Kidney epithelial cell (primary cell): ENCODE data around the gene BNC2. TPM values are rescaled to one million over a fixed set of nuclear protein-coding genes. Genes with fewer than 3 reads are reported as not detected.

Source experiments
- DNase-seq: peaks from one replicate; pipeline ENCODE4 v3.0.0-alpha.2; 2010; ENCODE audit warnings: low read depth
- H3K27me3 ChIP-seq: 2 replicates; pipeline ENCODE4 v1.6.0; 2011; ENCODE audit warnings: low read length; ENCODE audit not compliant: control insufficient read depth, insufficient read depth
- H3K36me3 ChIP-seq: 2 replicates; pipeline ENCODE4 v1.5.1; 2011; ENCODE audit warnings: low read length; ENCODE audit not compliant: control insufficient read depth, insufficient read depth
- H3K4me3 ChIP-seq: 2 replicates; pipeline ENCODE4 v1.5.1; 2011; ENCODE audit warnings: low read depth, mild to moderate bottlenecking, control low read depth, low read length
- total RNA-seq: library from RNA; depleted of rRNA; stranded (reverse); fragments of >200 nt; gene quantifications from 2 replicates; pipeline ENCODE4 v1.2.3, GENCODE V29; 2015
- TF ChIP-seq, protein P1 (sequence below): IDR thresholded peaks from 2 replicates; pipeline ENCODE4 v1.5.1; 2011; ENCODE audit warnings: mild to moderate bottlenecking, moderate library complexity, low read length, control low read depth, inconsistent platforms; ENCODE audit not compliant: insufficient read depth, poor library complexity, severe bottlenecking

The BNC2 gene
- total RNA-seq, 1 donor from 2014 or later, result 1.5 TPM

DNA sequence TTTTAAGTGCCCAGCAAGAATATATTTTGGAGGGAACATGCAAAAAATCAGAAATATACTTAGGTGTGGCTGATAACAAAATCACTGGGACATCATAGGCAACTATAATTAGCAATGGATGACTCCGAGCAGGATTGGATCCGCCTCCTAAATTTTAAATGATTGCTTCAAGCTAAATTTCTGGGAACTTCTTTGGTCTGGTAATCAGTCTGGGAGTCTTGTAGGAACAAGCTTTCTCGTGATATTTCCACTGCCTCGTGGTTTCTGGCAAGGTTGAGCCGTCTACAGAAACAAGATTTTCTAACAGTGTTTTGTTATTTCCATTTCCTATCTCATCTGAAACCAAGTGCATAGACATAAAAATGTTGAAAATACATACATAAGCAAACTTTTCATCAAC, 232.6 kb downstream of the BNC2 start:
- Histone ChIP-seq H3K27me3 (no peaks in the 10 kb centered on the region), H3K36me3 (no peaks in the 10 kb centered on the region), H3K4me3 (no peak overlapping the region)
- TF ChIP-seq, protein P1, sequence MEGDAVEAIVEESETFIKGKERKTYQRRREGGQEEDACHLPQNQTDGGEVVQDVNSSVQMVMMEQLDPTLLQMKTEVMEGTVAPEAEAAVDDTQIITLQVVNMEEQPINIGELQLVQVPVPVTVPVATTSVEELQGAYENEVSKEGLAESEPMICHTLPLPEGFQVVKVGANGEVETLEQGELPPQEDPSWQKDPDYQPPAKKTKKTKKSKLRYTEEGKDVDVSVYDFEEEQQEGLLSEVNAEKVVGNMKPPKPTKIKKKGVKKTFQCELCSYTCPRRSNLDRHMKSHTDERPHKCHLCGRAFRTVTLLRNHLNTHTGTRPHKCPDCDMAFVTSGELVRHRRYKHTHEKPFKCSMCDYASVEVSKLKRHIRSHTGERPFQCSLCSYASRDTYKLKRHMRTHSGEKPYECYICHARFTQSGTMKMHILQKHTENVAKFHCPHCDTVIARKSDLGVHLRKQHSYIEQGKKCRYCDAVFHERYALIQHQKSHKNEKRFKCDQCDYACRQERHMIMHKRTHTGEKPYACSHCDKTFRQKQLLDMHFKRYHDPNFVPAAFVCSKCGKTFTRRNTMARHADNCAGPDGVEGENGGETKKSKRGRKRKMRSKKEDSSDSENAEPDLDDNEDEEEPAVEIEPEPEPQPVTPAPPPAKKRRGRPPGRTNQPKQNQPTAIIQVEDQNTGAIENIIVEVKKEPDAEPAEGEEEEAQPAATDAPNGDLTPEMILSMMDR, result no peak
- no peak for DNase-seq

DNA sequence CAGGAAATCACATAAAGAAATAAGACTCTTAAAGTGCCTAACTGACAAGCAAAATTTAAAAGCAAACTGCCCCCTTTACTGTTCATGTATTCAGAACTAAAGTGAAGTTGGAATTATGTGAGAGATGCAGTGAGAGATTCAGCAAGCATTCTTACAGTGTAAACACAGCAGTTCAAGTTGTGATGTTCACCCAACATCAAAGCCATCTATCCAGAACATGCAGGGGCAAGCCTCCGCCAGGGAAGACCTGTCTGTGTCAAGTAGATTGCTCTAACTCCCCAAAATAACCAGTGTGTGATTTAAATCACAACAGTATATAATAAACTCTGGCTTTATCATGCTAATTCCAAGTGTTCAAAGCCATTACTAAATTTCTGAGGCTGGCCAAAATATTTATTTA, 233.3 kb downstream of the BNC2 start:
- Histone ChIP-seq H3K4me3 (no peak overlapping the region), H3K36me3 (no peaks in the 10 kb centered on the region), H3K27me3 (no peaks in the 10 kb centered on the region)
- TF ChIP-seq, protein P1, result no peak
- DNase-seq, result no peak

DNA sequence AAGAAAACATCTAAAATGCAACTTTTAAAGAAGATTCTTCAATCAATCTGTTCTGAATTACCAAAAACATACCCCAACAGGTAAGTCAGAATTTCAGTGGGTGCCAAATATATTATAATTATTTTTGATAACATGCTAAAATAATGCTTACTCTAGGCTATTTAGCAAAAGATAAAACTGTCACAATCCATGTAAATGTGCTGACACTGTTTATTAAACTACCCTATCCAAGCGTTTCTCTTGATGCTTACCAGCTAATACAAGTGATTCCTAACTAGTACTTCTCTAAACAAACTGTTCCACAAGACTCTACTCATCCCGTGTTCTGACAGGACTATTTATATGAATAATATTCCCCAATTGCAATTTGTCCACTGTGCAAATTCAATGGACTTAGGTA, 236.7 kb downstream of the BNC2 start:
- H3K4me3 ChIP-seq, result no peak overlapping the region
- DNase-seq, result no peak
- TF ChIP-seq, protein P1, result no peak
- no peaks in the 10 kb centered on the region for H3K27me3 ChIP-seq
- H3K36me3 ChIP-seq, result no peaks in the 10 kb centered on the region

DNA sequence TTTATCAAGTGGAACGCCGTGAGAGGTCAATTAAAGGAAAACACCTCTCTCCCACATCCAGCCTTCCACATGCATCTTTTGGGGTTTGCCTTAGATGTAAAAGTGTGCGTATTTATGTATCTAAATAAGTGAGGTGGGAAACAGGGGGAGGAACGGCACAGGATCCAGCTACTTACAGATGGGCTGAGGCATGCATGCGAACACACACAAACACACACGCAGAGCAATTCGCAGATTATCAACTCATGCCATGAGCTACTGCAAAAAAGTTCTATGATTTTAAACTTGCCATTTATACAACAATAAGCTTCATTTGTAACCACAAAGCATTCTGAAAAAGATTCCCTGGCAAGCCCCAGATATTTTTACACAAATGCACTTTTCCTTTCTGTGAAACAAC, 242.1 kb downstream of the BNC2 start:
- TF ChIP-seq, protein P1, result no peak
- DNase-seq, result no peak
- H3K27me3 ChIP-seq, result no peaks in the 10 kb centered on the region
- H3K36me3 ChIP-seq, result no peaks in the 10 kb centered on the region
- H3K4me3 ChIP-seq, result no peak overlapping the region

DNA sequence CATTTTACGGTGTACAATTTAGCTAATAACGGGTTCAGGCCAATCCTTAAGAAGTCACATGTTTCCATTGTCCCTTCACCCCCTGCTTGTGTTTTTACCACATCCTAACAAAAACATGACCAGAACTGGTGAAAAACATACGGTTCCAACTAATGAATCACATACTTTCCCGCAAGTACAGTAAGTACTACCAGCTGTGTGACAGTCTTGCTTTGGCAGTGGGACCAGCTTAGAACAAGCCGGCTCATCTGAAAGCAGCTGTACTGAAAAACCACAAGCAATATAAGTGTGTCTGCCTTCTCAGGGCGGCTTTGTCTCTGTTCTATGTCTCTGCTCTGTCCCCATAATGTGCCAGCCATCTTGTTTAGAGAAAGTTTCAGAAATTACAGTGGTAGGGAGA, 242.5 kb downstream of the BNC2 start:
- no peaks in the 10 kb centered on the region for H3K27me3 ChIP-seq
- H3K4me3 ChIP-seq, result no peak overlapping the region
- H3K36me3 ChIP-seq, result no peaks in the 10 kb centered on the region

DNA sequence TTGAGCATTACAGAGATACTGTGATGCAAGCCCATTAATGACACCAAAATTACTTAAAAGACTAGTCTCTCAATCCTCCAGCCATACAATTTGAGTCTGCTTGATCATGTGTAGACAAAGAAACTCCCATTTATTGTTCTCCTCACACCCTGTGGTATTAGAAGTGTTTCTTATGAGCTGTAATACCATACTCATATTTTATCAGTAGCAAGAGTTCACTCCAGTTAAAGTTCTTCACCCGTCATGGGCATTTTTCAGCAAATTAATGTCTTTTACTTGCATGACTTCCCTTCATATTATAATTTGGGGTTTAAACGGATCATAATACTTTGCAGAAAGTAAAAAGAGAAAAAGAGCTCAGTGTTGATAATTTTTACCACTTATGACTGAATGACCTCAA, 242.9 kb downstream of the BNC2 start:
- no peak for DNase-seq
- no peak overlapping the region for H3K4me3 ChIP-seq

More for the DNA sequence above, 242.5 kb downstream of the BNC2 start:
- TF ChIP-seq, protein P1, result no peak
- peak; percentile 70 for DNase-seq

More for the DNA sequence above, 242.9 kb downstream of the BNC2 start:
- Histone ChIP-seq H3K27me3 (no peaks in the 10 kb centered on the region), H3K36me3 (no peaks in the 10 kb centered on the region)
- TF ChIP-seq, protein P1, result no peak
